ENCODE results near the gene ACSF3.

DNA sequence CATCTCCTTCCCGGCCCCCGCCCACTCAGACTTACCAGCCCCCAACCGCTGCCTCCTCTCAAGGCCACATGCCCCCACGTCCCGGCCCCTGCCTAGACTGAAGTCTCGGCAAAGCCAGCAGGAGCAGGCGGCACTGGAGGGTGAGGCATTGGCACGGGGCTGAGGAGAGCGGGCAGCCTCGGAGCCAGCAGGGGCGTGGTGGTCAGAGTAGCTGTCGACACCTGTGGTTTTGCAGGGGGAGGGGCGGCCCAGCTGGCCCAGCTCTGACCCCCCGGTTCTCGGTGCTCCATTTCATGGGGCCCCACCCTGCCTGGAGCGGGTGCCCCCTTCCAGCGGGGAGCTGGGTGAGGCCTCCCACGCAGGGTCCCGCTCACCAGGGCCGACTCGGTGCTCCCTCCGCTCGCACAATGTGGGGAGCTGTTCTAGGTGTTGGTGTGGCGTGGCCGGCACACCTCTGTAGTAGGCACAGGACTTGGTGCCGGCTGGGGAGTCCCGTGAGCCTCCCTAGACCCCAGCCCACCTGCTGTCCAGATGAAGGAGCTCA, 82.6 kb downstream of the ACSF3 start:
- TF ChIP-seq MYC (IDR thresholded peaks at IDR 0.05; ENCODE audit: low read depth, low read length) (no peak), POLR2A (IDR thresholded peaks at IDR 0.05; ENCODE audit: extremely low read depth, insufficient read length) (no peak)
- TF ChIP-seq, protein P1, sequence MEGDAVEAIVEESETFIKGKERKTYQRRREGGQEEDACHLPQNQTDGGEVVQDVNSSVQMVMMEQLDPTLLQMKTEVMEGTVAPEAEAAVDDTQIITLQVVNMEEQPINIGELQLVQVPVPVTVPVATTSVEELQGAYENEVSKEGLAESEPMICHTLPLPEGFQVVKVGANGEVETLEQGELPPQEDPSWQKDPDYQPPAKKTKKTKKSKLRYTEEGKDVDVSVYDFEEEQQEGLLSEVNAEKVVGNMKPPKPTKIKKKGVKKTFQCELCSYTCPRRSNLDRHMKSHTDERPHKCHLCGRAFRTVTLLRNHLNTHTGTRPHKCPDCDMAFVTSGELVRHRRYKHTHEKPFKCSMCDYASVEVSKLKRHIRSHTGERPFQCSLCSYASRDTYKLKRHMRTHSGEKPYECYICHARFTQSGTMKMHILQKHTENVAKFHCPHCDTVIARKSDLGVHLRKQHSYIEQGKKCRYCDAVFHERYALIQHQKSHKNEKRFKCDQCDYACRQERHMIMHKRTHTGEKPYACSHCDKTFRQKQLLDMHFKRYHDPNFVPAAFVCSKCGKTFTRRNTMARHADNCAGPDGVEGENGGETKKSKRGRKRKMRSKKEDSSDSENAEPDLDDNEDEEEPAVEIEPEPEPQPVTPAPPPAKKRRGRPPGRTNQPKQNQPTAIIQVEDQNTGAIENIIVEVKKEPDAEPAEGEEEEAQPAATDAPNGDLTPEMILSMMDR (IDR thresholded peaks at IDR 0.05; ENCODE audit: low read depth, low read length): no peak
- TF ChIP-seq, protein P2, sequence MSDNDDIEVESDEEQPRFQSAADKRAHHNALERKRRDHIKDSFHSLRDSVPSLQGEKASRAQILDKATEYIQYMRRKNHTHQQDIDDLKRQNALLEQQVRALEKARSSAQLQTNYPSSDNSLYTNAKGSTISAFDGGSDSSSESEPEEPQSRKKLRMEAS (IDR thresholded peaks at IDR 0.05; ENCODE audit: low read depth, low read length): no peak
